ENCODE results near the gene BEND7.

- no peak for TF ChIP-seq CTCF (IDR thresholded peaks at IDR 0.05 in 2 of 3, conservative IDR thresholded peaks at IDR 0.05 in 1 of 3; ENCODE audit: insufficient read depth in 2 of 3, low read depth in 1 of 3, low read length in 3 of 3)
- TF ChIP-seq MLX (CRISPR knock-in tag; conservative IDR thresholded peaks at IDR 0.05) = no peak
- TF ChIP-seq POLR2AphosphoS5 (IDR thresholded peaks at IDR 0.05; ENCODE audit: control insufficient read depth, insufficient read depth, low read depth, low read length) = no peak
- TF ChIP-seq USF1 (CRISPR knock-in tag; IDR thresholded peaks at IDR 0.05) = no peak
- TF ChIP-seq HDAC1 (IDR thresholded peaks at IDR 0.05) = no peak
- no peak for TF ChIP-seq ZNF121 (CRISPR knock-in tag; conservative IDR thresholded peaks at IDR 0.05)
- no peak for TF ChIP-seq NFXL1 (CRISPR knock-in tag; IDR thresholded peaks at IDR 0.05)
These were observed 30.4 kb upstream of the BEND7 start for GRCh38 chr10:13559124-13559700.

Measured in K562 (cell line).